HG02763 (cell line): ENCODE measurements around the gene SORL1-AS1.

Experiments
- ATAC-seq: cut with Tn5 transposase; IDR thresholded peaks from one replicate; pipeline ENCODE4 v1.9.1; 2021; ENCODE audit warnings: mild to moderate bottlenecking, moderate library complexity; ENCODE audit not compliant: unreplicated experiment

The SORL1-AS1 gene

GRCh38 chr11:121406291-121406690, 46.5 kb downstream of the SORL1-AS1 start:
- no peak for ATAC-seq

DNA sequence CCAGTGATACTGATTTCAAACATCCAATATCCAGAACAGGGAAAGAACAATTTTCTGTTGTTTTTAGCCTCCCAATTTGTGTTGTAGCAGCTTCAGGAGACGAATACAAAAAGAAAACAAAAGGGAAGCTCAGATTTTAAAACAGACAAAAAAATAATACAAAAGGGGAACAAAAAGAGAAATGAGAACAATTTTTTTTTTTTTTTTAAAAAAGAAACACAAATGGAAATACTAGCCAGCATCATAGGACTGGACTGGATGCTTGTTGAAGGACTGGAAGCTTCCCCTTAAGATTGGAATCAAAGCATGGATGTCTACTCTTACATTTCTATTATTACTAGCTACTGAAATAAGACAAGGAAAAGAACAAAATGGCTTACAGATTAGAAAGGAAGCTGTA, 47.1 kb downstream of the SORL1-AS1 start:
- no peak for ATAC-seq

DNA sequence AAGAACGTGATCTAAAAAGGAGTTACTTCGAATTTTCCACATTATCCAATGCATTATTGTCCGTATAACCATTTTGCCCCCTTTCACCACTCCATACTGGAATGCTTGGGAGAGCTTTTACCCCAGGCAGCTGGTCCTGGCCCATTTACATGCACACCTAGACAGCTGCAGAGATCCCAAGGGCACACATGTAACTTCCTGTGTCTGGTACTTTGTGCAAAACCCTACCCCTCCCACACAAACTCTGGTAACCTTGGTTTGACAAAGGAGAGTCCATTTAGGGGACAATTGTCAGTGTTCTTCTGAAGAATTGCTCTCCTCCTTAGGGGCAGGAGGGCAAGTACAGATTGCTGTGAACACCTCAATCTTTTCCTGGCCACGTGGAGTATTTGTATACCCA, 58.0 kb downstream of the SORL1-AS1 start:
- ATAC-seq, result no peak

- ATAC-seq, result no peak
Measured at GRCh38 chr11:121393855-121394254, 58.9 kb downstream of the SORL1-AS1 start.

DNA sequence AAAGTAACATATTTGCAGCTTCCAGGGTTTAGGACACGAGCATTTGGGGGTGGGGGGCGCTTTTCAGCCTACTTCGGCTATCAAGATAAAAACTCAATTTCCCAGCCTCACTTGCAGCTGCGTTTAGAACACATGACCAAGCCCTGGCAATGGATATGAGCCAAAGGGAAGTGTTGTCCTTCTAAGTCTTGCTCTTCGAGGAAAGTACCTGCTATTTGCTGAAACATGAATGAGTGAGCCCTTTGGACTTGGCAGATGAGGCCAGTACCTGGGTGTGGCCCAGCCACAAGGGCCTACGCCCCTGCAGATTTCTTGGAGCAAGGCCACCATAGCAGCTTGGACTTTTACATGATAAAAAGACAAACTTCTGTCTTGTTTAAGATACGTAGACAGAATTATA, 60.9 kb downstream of the SORL1-AS1 start:
- ATAC-seq, result no peak

GRCh38 chr11:121389651-121390050, 63.1 kb downstream of the SORL1-AS1 start:
- ATAC-seq, result no peak
